GM18517 (cell line): Measurements from ENCODE around the gene DNAJC22.
"Not testable (repeated sequence)": the region's sequence is repeated elsewhere in the genome, so short reads cannot be mapped to it uniquely, and the experiment has no call there.

Experiments
- ATAC-seq: cut with Tn5 transposase; IDR thresholded peaks from one replicate; pipeline ENCODE4 v1.9.1; 2021; ENCODE audit warnings: mild to moderate bottlenecking, moderate library complexity; ENCODE audit not compliant: unreplicated experiment

Gene DNAJC22

GRCh38 chr12:49367381-49368239 lies 20.9 kb downstream of the DNAJC22 start, which contains the start of gene SPATS2:
Gene SPATS2 (plus strand): TSS chr12:49367462. CDS start chr12:49461013, 93,551 bp downstream.
- ATAC-seq = no peak

- ATAC-seq = no peak
Measured at GRCh38 chr12:49368240-49368600, 21.5 kb downstream of the DNAJC22 start.

- peak; percentile 52 for ATAC-seq
Measured at GRCh38 chr12:49369411-49370145, 22.9 kb downstream of the DNAJC22 start.

- ATAC-seq = no peak
Measured at GRCh38 chr12:49370539-49370938, 23.9 kb downstream of the DNAJC22 start.

GRCh38 chr12:49375406-49375805 lies 28.7 kb downstream of the DNAJC22 start:
- ATAC-seq = no peak

GRCh38 chr12:49377386-49377785 lies 30.7 kb downstream of the DNAJC22 start:
- ATAC-seq = no peak

- not testable (repeated sequence) for ATAC-seq
Measured at GRCh38 chr12:49380184-49380583, 33.5 kb downstream of the DNAJC22 start.

- no peak for ATAC-seq
Measured at GRCh38 chr12:49388682-49389386, 42.1 kb downstream of the DNAJC22 start.

- ATAC-seq = no peak
Measured at GRCh38 chr12:49389387-49389703, 42.7 kb downstream of the DNAJC22 start.

GRCh38 chr12:49397000-49397399 lies 50.3 kb downstream of the DNAJC22 start:
- no peak for ATAC-seq

- ATAC-seq = no peak
Measured at GRCh38 chr12:49400304-49400703, 53.6 kb downstream of the DNAJC22 start.
